ENCODE measurements around the gene UTRN.

Gene UTRN

DNA sequence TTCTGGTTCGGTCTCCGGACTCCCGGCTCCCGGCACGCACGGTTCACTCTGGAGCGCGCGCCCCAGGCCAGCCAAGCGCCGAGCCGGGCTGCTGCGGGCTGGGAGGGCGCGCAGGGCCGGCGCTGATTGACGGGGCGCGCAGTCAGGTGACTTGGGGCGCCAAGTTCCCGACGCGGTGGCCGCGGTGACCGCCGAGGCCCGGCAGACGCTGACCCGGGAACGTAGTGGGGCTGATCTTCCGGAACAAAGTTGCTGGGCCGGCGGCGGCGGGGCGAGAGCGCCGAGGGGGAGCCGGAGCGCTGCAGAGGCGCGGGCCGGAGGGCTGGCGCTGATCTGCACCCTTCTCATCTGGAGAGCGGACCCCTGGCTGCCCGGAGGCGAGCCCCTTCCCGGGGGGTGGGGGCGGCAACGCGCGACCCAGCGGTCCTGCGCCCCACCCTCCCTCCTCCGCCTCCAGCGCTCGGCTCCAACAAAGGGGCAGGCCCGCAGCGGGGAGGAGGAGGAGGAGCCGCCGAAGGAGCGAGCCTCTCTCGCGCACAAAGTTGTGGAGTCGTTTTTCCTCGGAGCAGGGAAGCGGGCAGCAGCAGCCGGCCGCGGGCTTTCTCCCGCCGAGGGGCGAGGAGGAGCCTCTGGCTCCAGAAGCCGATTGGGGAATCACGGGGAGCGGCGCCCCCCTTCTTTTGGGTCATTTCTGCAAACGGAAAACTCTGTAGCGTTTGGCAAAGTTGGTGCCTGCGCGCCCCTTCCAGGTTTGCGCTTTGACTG lies at the start of gene UTRN:
Gene UTRN (plus strand): TSS at position 553 of the 765 bp plus-strand sequence. CDS start 6,494 bp downstream, outside the sequence.
- DNase-seq = peak; percentile 84

DNA sequence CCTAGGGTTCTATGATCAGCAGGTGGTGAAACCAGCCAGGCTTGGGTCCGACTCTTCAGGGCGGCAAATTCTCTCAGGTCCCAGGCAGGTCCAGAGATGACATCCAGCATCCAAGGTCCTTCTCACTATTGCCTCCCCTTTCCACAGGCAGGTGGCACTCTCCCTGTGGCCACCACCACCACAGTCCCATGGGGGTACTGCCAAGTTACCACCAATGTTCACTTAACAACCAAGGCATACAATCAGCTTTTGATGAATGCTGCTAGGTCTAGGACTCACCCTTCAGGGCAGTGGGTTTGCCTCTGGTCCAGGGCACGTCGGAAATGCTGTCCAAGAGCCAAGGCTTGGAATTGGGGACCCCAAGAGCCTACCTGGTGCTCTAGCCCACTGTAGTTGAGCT lies 40.4 kb upstream of the UTRN start:
- no peak for DNase-seq

DNA sequence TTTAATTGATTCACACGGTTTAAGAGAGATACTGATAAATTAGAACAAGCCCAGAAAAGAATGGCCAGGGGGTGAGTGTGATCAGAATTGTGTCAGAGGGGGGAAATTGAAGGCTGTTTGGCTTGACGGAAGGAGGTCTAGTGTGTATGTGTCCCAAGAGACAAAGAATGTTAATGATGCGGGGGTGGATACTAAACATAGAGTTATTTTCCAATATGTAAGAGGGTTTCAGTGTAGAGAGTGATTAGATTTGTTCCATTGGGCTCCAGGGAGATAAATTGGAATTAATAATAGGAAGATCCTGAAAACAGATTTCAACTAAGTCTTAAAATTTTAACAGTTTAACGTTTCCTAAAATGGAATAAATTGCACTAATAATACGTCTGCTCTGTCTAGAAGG lies 38.1 kb upstream of the UTRN start:
- DNase-seq = no peak

DNA sequence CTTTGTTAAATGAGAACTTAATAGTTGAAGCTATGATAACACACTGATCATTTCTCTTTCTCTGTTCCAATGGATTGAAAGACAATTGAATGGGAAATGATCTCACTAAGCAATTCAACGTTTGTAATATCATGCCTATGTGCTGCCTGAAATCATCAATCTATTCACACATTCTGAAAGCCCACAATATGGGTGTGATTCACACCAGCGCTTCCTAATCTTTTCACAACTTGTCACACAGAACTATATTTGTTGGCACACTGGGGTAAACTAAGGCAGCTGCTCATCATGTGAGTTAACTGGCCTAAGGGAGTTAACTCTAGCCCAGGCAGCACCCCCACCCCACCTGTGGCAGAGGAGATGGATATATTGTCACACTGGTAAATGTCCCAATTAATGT lies 37.1 kb upstream of the UTRN start:
- DNase-seq = no peak

DNA sequence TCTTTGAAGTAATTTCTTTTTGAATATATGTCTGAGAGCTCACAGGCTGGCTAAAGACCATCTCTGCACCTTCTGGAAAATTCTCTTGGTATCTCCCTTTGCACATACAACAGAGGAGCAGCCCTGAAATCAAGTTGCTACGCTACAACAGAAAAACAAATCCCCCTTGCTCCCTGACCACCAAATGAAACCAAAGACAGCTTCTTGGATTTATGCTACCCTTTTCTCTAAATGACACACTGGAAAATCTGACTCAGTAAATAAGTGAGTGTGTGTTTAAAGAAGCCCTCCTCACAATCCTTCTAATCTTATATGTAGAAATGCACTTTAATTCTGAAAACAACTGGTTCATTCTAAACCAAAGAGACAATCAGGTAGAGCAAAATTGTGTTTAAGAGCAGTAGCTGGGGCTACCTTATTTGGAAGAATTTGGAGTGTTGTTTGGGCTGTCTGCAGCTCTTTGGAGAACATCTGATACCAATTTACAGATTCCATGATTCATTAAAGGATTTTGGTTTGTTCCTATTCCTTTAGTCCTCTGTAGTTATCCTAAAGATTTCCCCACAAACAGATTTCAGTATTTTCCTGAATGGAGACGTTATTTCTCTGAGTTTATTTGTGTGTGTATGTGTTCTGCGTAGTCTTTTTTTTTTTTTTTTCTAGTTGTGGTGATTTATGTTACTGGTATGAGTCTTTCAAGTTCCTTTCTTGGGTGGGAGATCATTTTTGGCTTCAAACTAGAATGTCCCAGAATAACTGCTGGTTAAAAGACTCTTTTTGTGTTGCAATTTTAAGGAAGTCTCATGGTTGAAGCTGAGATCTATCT lies 36.4 kb upstream of the UTRN start:
- DNase-seq = peak; percentile 30

DNA sequence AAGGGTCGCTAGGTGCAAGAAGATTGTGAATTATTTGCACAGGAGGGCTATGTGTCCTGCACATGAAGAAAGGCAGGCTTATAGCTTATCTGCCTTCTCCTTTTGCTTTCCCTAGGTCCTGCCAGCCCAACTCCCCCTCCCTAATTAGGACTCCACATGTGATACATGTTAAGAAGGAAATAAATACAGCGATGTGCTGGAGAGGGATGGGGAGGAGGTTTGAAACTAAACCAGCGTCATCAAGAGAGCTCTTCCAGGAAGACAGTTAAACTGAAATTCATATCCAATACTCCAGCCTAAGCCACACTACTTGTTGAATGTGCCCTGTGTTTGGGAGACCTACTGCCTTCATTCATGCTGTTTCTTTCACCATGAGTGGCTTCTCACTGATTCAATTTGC lies 34.9 kb upstream of the UTRN start:
- DNase-seq = peak; percentile 41

GRCh38 chr6:144252259-144252658 lies 32.9 kb upstream of the UTRN start:
- DNase-seq = no peak

GRCh38 chr6:144259986-144260385 lies 25.1 kb upstream of the UTRN start:
- no peak for DNase-seq

DNA sequence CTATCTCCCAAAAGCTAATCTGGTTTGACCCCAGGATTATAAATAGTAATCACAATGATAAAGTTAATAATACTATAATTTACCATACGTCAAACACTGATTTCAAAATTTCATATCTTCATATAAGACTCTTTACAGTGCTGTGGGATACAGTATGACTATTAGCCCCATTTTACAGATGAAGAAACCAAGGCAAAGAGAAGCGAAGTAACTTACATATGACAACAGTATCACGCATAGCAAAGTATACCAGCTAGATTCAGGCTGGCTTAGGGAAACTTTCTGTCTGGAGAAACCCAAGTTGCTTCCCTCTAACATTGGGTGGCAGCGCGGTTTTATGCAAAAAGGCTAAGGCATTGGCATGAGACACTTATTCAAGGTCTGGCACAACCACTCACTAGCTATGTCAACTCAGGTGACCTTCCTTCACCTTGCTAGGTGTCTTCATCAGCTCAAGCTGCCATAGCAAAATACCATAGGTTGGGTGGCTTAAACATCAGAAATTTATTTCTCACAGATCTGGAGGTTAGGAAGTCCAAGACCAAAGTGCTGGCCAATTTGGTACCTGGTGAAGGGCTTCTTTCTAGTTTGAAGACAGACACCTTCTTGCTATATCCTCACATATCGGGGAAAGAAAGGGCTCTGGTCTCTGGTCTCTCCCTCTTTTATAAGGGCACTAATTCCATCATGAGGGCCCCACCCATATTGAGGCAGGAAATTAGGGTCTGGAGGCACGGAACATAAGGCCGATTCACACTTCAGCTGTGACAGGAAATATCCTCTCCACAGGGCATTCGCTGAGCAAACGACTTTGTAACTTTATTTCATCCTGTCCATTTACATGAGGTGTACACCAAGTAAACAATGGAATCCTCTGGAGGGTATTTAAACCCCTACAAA lies 22.4 kb upstream of the UTRN start:
- peak; percentile 17 for DNase-seq

DNA sequence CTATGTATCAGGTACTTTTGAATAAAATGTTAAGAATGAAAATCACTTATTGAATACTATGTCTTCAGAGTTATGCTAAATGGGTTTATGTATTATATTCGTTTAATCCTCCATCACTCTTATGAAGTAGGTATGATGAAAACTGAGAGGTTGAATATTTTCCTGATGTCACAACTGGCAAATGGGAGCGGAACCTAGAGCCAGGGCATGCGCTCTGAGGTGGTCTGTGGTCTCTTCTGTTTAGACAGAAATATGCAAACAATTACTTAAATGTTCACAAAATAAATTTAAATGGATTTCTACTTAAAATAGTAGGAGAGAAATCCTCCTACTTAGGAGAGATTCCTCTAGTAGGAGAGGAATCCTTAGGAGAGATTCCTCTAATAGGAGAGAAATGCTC lies 21.3 kb upstream of the UTRN start:
- DNase-seq = no peak

GRCh38 chr6:144264270-144265060 lies 20.7 kb upstream of the UTRN start:
- DNase-seq = no peak

- DNase-seq = no peak
Measured at GRCh38 chr6:144265061-144265357, 20.1 kb upstream of the UTRN start.

DNA sequence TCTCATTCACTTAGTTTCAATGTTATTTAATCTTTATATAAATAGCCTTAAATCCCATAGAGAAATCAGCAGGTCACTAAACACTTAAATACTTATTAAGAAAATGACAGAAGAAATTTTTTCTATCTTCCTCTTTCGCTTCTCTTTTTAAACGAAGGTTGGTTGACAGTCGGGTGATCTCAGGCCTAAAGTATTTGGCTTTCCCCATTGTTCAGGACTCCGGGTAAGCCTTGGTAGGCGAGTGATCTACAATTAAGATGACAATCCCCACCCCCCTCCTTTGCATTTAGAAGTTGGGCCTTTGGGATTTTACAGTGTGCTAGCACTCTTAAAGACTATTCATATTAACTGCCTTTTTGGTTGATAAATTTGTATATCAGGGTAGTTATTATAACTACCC lies 19.7 kb upstream of the UTRN start:
- no peak for DNase-seq

DNA sequence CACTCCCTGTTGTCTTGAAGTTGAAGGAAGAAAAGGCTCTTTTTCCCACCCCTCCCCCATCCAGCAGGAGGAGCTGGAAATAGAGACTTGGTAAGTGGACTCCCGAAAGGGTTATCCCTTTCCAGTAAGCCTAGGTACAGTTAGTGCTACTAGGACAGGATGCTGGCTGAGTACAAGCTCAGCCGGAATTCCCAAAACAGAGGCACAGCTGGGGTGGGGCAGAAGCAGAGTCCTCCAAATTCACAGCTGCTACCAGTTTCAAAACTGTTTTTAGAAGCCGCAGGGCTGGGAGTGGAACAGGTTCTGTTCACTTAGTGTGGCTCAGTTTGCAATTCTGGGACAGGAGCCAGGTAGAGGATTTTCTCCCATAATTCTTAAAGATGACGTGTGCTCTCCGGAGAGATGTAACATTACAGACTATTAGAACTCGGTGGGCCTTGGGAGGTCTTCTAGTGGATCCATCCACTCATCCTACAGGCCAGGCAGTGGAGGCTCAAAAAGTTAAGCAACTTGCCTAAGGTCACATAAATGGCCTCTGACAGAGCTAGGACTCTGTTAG lies 19.0 kb upstream of the UTRN start:
- no peak for DNase-seq

- DNase-seq = no peak
Measured at GRCh38 chr6:144268794-144269349, 16.3 kb upstream of the UTRN start.

- DNase-seq = no peak
Measured at GRCh38 chr6:144277174-144277573, 8.0 kb upstream of the UTRN start.

GRCh38 chr6:144277605-144278227 lies 7.4 kb upstream of the UTRN start:
- no peak for DNase-seq

GRCh38 chr6:144278659-144279314 lies 6.3 kb upstream of the UTRN start:
- no peak for DNase-seq

GRCh38 chr6:144279484-144280150 lies 5.5 kb upstream of the UTRN start:
- DNase-seq = no peak

Measured in OCI-M1 (cell line).